B cell (primary cell): Measurements from ENCODE around the gene PARG. TPM values are rescaled to one million over a fixed set of nuclear protein-coding genes. Genes with fewer than 3 reads are reported as not detected.

ENCODE experiments used
- ATAC-seq: fragments of 200-7000 bp; cut with Tn5 transposase; one replicate; pipeline ENCODE4 v1.10.0; 2021; ENCODE audit warnings: low read depth, mild to moderate bottlenecking, moderate number of reproducible peaks, moderate library complexity
- CTCF ChIA-PET: fragments of 350-600 bp; sonication (Branson Sonifier 250); formaldehyde crosslinking; loops from one replicate; lab custom pipeline; 2021; ENCODE audit warnings: antibody characterized with exemption, inconsistent platforms; lab: Charles Lee
- POLR2A ChIA-PET: fragments of 350-600 bp; sonication (Branson Sonifier 250); formaldehyde crosslinking; loops from one replicate; lab custom pipeline; 2021; ENCODE audit warnings: antibody characterized with exemption; lab: Charles Lee
- DNase-seq: peaks from one replicate; pipeline ENCODE4 v3.0.0; 2013
- H2AFZ ChIP-seq: 2 replicates; pipeline ENCODE4 v1.6.1; 2012; ENCODE audit warnings: mild to moderate bottlenecking, low read depth, low read length; ENCODE audit not compliant: insufficient read depth, poor library complexity, severe bottlenecking
- H3K27ac ChIP-seq, 2 donors: 1 replicate in 1 of 2; 2 replicates in 1 of 2; pipeline ENCODE4 v1.5.1; 2012 to 2013; ENCODE audit warnings: low read length in 2 of 2, mild to moderate bottlenecking in 2 of 2, moderate library complexity in 1 of 2
- H3K27me3 ChIP-seq, 4 experiments: fragments of 200-600 bp in 1 of 4; sonication (generic) in 1 of 4; replicated peaks in 1 of 4; 1 replicate in 2 of 4; 2 replicates in 2 of 4; pipeline versions ENCODE4 v1.6.1 to v1.7.0; 2013 to 2016; ENCODE audit warnings: low read length in 3 of 4, mild to moderate bottlenecking in 2 of 4, mixed read lengths in 1 of 4, moderate library complexity in 1 of 4; ENCODE audit not compliant: insufficient read depth in 4 of 4, control insufficient read depth in 3 of 4; ENCODE audit errors: control extremely low read depth in 1 of 4
- H3K36me3 ChIP-seq, 2 experiments: replicated peaks in 1 of 2; 1 replicate in 1 of 2; 2 replicates in 1 of 2; pipeline versions ENCODE4 v1.6.1 to v1.7.1; 2013; ENCODE audit warnings: low read length in 1 of 2; ENCODE audit not compliant: insufficient read depth in 2 of 2, control insufficient read depth in 1 of 2; ENCODE audit errors: control extremely low read depth in 1 of 2, extremely low read depth in 1 of 2
- H3K4me1 ChIP-seq, 2 donors: fragments of 200-600 bp in 1 of 2; sonication (generic) in 1 of 2; 1 replicate in 1 of 2; 2 replicates in 1 of 2; pipeline versions ENCODE4 v1.5.1 to v1.6.1; 2013 to 2017; ENCODE audit warnings: low read length in 2 of 2; ENCODE audit not compliant: control insufficient read depth in 2 of 2, insufficient read depth in 2 of 2
- H3K4me2 ChIP-seq: replicated peaks from 2 replicates; pipeline ENCODE3; 2012; ENCODE audit warnings: mild to moderate bottlenecking, low read depth, low read length; ENCODE audit not compliant: poor library complexity, severe bottlenecking
- H3K4me3 ChIP-seq, 5 experiments: fragments of 200-600 bp in 1 of 5; sonication (generic) in 1 of 5; 1 replicate in 3 of 5; 2 replicates in 2 of 5; pipeline versions ENCODE4 v1.5.1 to v1.7.0; 2011 to 2016; ENCODE audit warnings: low read length in 4 of 5, mild to moderate bottlenecking in 4 of 5, low read depth in 2 of 5, control low read depth in 1 of 5, moderate library complexity in 1 of 5; ENCODE audit not compliant: insufficient read depth in 1 of 5; ENCODE audit errors: control extremely low read depth in 1 of 5, extremely low read depth in 1 of 5
- H3K79me2 ChIP-seq: fragments of 200-600 bp; sonication (generic); one replicate; pipeline ENCODE4 v1.6.0; 2016; ENCODE audit warnings: low read length; ENCODE audit not compliant: control insufficient read depth, insufficient read depth
- H3K9ac ChIP-seq: fragments of 200-600 bp; sonication (generic); 2 replicates; pipeline ENCODE4 v1.6.1; 2017; ENCODE audit warnings: mild to moderate bottlenecking, low read length, moderate library complexity
- H3K9me3 ChIP-seq, 3 donors: one replicate each; pipeline versions ENCODE4 v1.6.1 to v1.7.1; 2013; ENCODE audit warnings: low read length in 2 of 3; ENCODE audit not compliant: control insufficient read depth in 2 of 3, insufficient read depth in 1 of 3; ENCODE audit errors: control extremely low read depth in 1 of 3
- H4K20me1 ChIP-seq: 2 replicates; pipeline ENCODE4 v1.6.0; 2012; ENCODE audit warnings: mild to moderate bottlenecking, low read length; ENCODE audit not compliant: insufficient read depth, control insufficient read depth, poor library complexity, severe bottlenecking
- H3K27ac Mint-ChIP-seq: one replicate; pipeline ENCODE4 v1.8.0; 2021; ENCODE audit warnings: mixed read lengths
- H3K27me3 Mint-ChIP-seq: one replicate; pipeline ENCODE4 v1.8.0; 2021; ENCODE audit warnings: mixed read lengths
- H3K4me1 Mint-ChIP-seq: one replicate; pipeline ENCODE4 v1.8.0; 2021; ENCODE audit warnings: mixed read lengths
- H3K4me3 Mint-ChIP-seq: one replicate; pipeline ENCODE4 v1.8.0; 2021; ENCODE audit warnings: mixed read lengths
- H3K9me3 Mint-ChIP-seq: one replicate; pipeline ENCODE4 v1.8.0; 2022; ENCODE audit warnings: mixed read lengths; ENCODE audit not compliant: insufficient read depth
- CTCF ChIP-seq: fragments of 200-600 bp; IDR thresholded peaks from one replicate; pipeline ENCODE4 v1.8.0; 2022; ENCODE audit warnings: antibody characterized with exemption, mild to moderate bottlenecking
- EZH2 ChIP-seq: IDR thresholded peaks from 2 replicates; pipeline ENCODE4 v1.6.1; 2012; ENCODE audit warnings: borderline replicate concordance, low read depth, mild to moderate bottlenecking, moderate library complexity, low read length; ENCODE audit not compliant: insufficient read depth, poor library complexity, severe bottlenecking
- WGBS: methylation state at CpG from one replicate; pipeline ENCODE4 v1.1.5; 2013; ENCODE audit warnings: missing lambda C conversion rate; ENCODE audit not compliant: insufficient coverage; 5-methylcytosine and 5-hydroxymethylcytosine counted together
- intact Hi-C: fragments of 100-400 bp; cut with micrococcal nuclease; formaldehyde crosslinking; loops from one replicate; pipeline ENCODE4 v1.10.0; 2022
- polyA plus RNA-seq: library from polyadenylated mRNA; depleted of rRNA; stranded (reverse); fragments of >200 nt; gene quantifications from 2 replicates; pipeline ENCODE4 v1.2.3, GENCODE V29; 2012
- total RNA-seq, 2 donors: library from RNA; stranded (reverse); fragments of 120-200 nt in 1 of 2; gene quantifications; 1 replicate in 1 of 2; 2 replicates in 1 of 2; pipeline versions ENCODE4 v1.2.3 to v1.2.4, GENCODE V29; 2013 to 2022

The PARG gene
- total and polyA plus RNA-seq, 2 donors (not counting 1 experiment from before 2014, with no cell fraction given), result 8.5 to 47.9 TPM

GRCh38 chr10:49831352-49832035, 110.3 kb downstream of the PARG start:
- no peaks in the 10 kb centered on the region for H3K27me3 ChIP-seq
- H3K4me2 ChIP-seq, result no peak overlapping the region
- intact Hi-C loops, result no loop called here
- Mint-ChIP-seq H3K27me3 (no peaks in the 10 kb centered on the region), H3K27ac (no peak overlapping the region), H3K4me1 (peaks cover 7% of the 10 kb centered on the region), H3K9me3 (no peaks in the 10 kb centered on the region), H3K4me3 (no peak overlapping the region)
- H3K9me3 ChIP-seq, result no peaks in the 10 kb centered on the region
- H4K20me1 ChIP-seq, result no peaks in the 10 kb centered on the region
- peaks cover 16 to 26% of the 10 kb centered on the region in 2 experiments for H3K36me3 ChIP-seq
- no peaks in the 10 kb centered on the region for H3K4me1 ChIP-seq
- no peak overlapping the region for H2AFZ ChIP-seq
- DNase-seq (no peak), ATAC-seq (no peak)
- CTCF ChIA-PET, result no interaction called here
- 94% methylated on average over 6 of the region's 8 CpGs for WGBS
- H3K4me3 ChIP-seq, result no peak overlapping the region
- H3K27ac ChIP-seq, result no peak overlapping the region
- H3K79me2 ChIP-seq, result no peaks in the 10 kb centered on the region
- POLR2A ChIA-PET, result no interaction called here
- H3K9ac ChIP-seq, result no peak overlapping the region
- no peak for TF ChIP-seq CTCF
- no peak for TF ChIP-seq EZH2

- Mint-ChIP-seq H3K27me3 (no peaks in the 10 kb centered on the region), H3K9me3 (no peaks in the 10 kb centered on the region), H3K27ac (no peak overlapping the region), H3K4me1 (peaks cover 7% of the 10 kb centered on the region), H3K4me3 (no peak overlapping the region)
- H3K79me2 ChIP-seq, result no peaks in the 10 kb centered on the region
- H3K4me3 ChIP-seq, result no peak overlapping the region
- no peak overlapping the region for H3K27ac ChIP-seq
- intact Hi-C loops, result no loop called here
- H4K20me1 ChIP-seq, result no peaks in the 10 kb centered on the region
- no peaks in the 10 kb centered on the region for H3K4me1 ChIP-seq
- DNase-seq, result no peak
- peaks cover 18 to 23% of the 10 kb centered on the region in 2 experiments for H3K36me3 ChIP-seq
- no peaks in the 10 kb centered on the region for H3K27me3 ChIP-seq
- H3K9ac ChIP-seq, result no peak overlapping the region
- H3K9me3 ChIP-seq, result no peaks in the 10 kb centered on the region
- ChIA-PET POLR2A (no interaction called here), CTCF (no interaction called here)
- no peak overlapping the region for H3K4me2 ChIP-seq
- no peak for ATAC-seq
- H2AFZ ChIP-seq, result no peak overlapping the region
- TF ChIP-seq CTCF, result no peak
- TF ChIP-seq EZH2, result no peak
Observed at GRCh38 chr10:49830846-49831245, 111.0 kb downstream of the PARG start.
